HCT116 (cell line): ENCODE results near the gene ARHGAP19.

ENCODE experiments used
- ATF3 ChIP-seq: IDR thresholded peaks from 2 replicates; pipeline ENCODE4 v1.6.1; 2012
- CTCF ChIP-seq, 3 experiments: fragments of 200-600 bp in 1 of 3; sonication (generic) in 1 of 3; IDR thresholded peaks in 2 of 3; conservative IDR thresholded peaks in 1 of 3; 2 replicates each; pipeline ENCODE4 v1.5.1; 2012 to 2017; ENCODE audit warnings: low read depth in 2 of 3, low read length in 2 of 3, antibody characterized with exemption in 1 of 3, borderline replicate concordance in 1 of 3, control low read depth in 1 of 3, mild to moderate bottlenecking in 1 of 3, mixed read lengths in 1 of 3, mixed run types in 1 of 3, moderate library complexity in 1 of 3; ENCODE audit not compliant: insufficient read depth in 1 of 3
- EZH2 ChIP-seq: fragments of 200-600 bp; sonication (generic); IDR thresholded peaks from 2 replicates; pipeline ENCODE4 v1.6.1; 2017; ENCODE audit warnings: antibody characterized with exemption, mixed run types
- EZH2phosphoT487 ChIP-seq: fragments of 200-600 bp; IDR thresholded peaks from 2 replicates; pipeline ENCODE4 v1.6.1; 2018; ENCODE audit warnings: antibody characterized with exemption, borderline replicate concordance
- POLR2A ChIP-seq: IDR thresholded peaks from 2 replicates; pipeline ENCODE4 v1.7.0; 2011; ENCODE audit warnings: borderline replicate concordance; ENCODE audit not compliant: insufficient read depth, insufficient read length; ENCODE audit errors: extremely low read depth
- POLR2AphosphoS5 ChIP-seq: IDR thresholded peaks from 2 replicates; pipeline ENCODE4 v1.6.1; 2011; ENCODE audit warnings: mild to moderate bottlenecking, low read depth, low read length, moderate library complexity

GRCh38 chr10:97226398-97226797, 66.0 kb downstream of the ARHGAP19 start:
- TF ChIP-seq EZH2phosphoT487 (no peak), CTCF (IDR thresholded peaks at IDR 0.05 in 2 of 3, conservative IDR thresholded peaks at IDR 0.05 in 1 of 3; ENCODE audit: borderline replicate concordance in 1 of 3, insufficient read depth in 1 of 3, low read depth in 2 of 3, low read length in 2 of 3) (no peak), POLR2A (no peak), POLR2AphosphoS5 (no peak), ATF3 (no peak), EZH2 (no peak)
